Activated naive CD4-positive, alpha-beta T cell treated with Interleukin-2 at 50 U/mL for 16 hours (primary cell): ENCODE data around the gene DRD2.

Experiments used
- DNase-seq: peaks from one replicate; pipeline ENCODE4 v3.0.0-alpha.2; 2020

The DRD2 gene

DNA sequence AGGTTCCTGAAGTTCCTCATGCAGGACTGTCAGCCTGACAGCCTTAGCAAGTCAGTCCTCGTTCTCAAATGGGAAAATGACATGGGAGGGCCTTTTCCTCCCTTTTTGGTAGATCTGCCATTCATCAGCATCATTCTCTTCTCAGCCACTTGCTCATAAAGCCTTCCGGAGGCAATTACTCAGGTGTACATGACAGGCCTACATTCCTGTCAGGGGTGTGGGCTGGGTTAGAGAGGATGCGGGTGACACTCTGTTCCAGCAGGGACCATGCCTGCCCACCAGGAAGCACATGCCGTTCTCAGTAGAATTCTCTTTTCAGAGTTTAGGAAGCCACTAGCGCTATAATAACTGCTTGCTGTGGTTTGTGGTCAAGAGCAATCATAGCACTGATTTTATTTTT lies 111.8 kb downstream of the DRD2 start:
- DNase-seq, result no peak
